T-cell (primary cell): Measurements from ENCODE around the gene TEPSIN. TPM values are rescaled to one million over a fixed set of nuclear protein-coding genes. Genes with fewer than 3 reads are reported as not detected.

Source experiments
- ATAC-seq, 4 experiments: fragments of 200-7000 bp in 3 of 4; fragments of 150-1000 bp in 1 of 4; cut with Tn5 transposase; replicated peaks in 1 of 4; 1 replicate in 3 of 4; 2 replicates in 1 of 4; pipeline ENCODE4 v1.10.0; 2021; ENCODE audit warnings: moderate library complexity in 3 of 4, mild to moderate bottlenecking in 2 of 4, moderate number of reproducible peaks in 1 of 4
- CTCF ChIA-PET, 2 donors: fragments of 300-600 bp; sonication (Branson Sonifier 250); formaldehyde crosslinking; loops; one replicate each; lab custom pipeline; 2022; ENCODE audit warnings: antibody characterized with exemption in 2 of 2; lab: Charles Lee
- POLR2A ChIA-PET, 2 donors: fragments of 300-600 bp; sonication (Branson Sonifier 250); formaldehyde crosslinking; loops; one replicate each; lab custom pipeline; 2022; ENCODE audit warnings: antibody characterized with exemption in 2 of 2; lab: Charles Lee
- DNase-seq, 35 experiments: peaks; one replicate each; pipeline versions ENCODE4 v3.0.0 to v3.0.0-alpha.2; 2013 to 2023
- H3K27ac ChIP-seq: one replicate; pipeline ENCODE4 v1.5.1; 2013; ENCODE audit warnings: low read length
- H3K27me3 ChIP-seq, 2 experiments: replicated peaks in 1 of 2; 1 replicate in 1 of 2; 2 replicates in 1 of 2; pipeline versions ENCODE4 v1.6.1 to v1.7.0; 2013; ENCODE audit warnings: low read length in 1 of 2, mixed read lengths in 1 of 2; ENCODE audit not compliant: control insufficient read depth in 2 of 2, insufficient read depth in 2 of 2; ENCODE audit errors: extremely low read depth in 1 of 2
- H3K36me3 ChIP-seq, 2 donors: 1 replicate in 1 of 2; 2 replicates in 1 of 2; pipeline versions ENCODE4 v1.6.1 to v1.7.0; 2013; ENCODE audit warnings: low read length in 1 of 2; ENCODE audit not compliant: control insufficient read depth in 2 of 2, insufficient read depth in 1 of 2; ENCODE audit errors: extremely low read depth in 1 of 2
- H3K4me1 ChIP-seq, 2 experiments: 1 replicate in 1 of 2; 2 replicates in 1 of 2; pipeline versions ENCODE4 v1.6.1 to v1.7.0; 2013; ENCODE audit warnings: low read length in 2 of 2, mixed read lengths in 1 of 2; ENCODE audit not compliant: insufficient read depth in 2 of 2, control insufficient read depth in 1 of 2; ENCODE audit errors: extremely low read depth in 1 of 2
- H3K4me3 ChIP-seq, 2 donors: 1 replicate in 1 of 2; 2 replicates in 1 of 2; pipeline versions ENCODE4 v1.5.1 to v1.7.0; 2013; ENCODE audit warnings: mild to moderate bottlenecking in 2 of 2, low read length in 1 of 2, moderate library complexity in 1 of 2; ENCODE audit not compliant: control insufficient read depth in 1 of 2; ENCODE audit errors: extremely low read depth in 1 of 2
- H3K9me3 ChIP-seq: 2 replicates; pipeline ENCODE4 v1.7.0; 2013
- H3K27ac Mint-ChIP-seq, 2 donors: one replicate each; pipeline ENCODE4 v1.8.0; 2020 to 2021; ENCODE audit warnings: mild to moderate bottlenecking in 2 of 2, mixed read lengths in 2 of 2
- H3K27me3 Mint-ChIP-seq, 2 donors: one replicate each; pipeline ENCODE4 v1.8.0; 2021 to 2022; ENCODE audit warnings: mixed read lengths in 2 of 2
- H3K36me3 Mint-ChIP-seq: one replicate; pipeline ENCODE4 v1.8.0; 2021; ENCODE audit warnings: mixed read lengths
- H3K4me1 Mint-ChIP-seq, 3 donors: one replicate each; pipeline ENCODE4 v1.8.0; 2020 to 2022; ENCODE audit warnings: mixed read lengths in 3 of 3, mild to moderate bottlenecking in 1 of 3
- H3K4me3 Mint-ChIP-seq, 3 donors: one replicate each; pipeline ENCODE4 v1.8.0; 2020 to 2022; ENCODE audit warnings: mild to moderate bottlenecking in 3 of 3, mixed read lengths in 3 of 3, moderate library complexity in 3 of 3
- H3K9me3 Mint-ChIP-seq, 3 donors: one replicate each; pipeline ENCODE4 v1.8.0; 2020 to 2022; ENCODE audit warnings: mixed read lengths in 3 of 3
- WGBS: methylation state at CpG from one replicate; pipeline ENCODE4 v1.1.5; 2013; ENCODE audit warnings: missing lambda C conversion rate; ENCODE audit not compliant: insufficient coverage; 5-methylcytosine and 5-hydroxymethylcytosine counted together
- total RNA-seq, 35 experiments: library from RNA in 6 of 35; stranded (reverse) in 6 of 35; fragments of 120-200 nt in 1 of 35; gene quantifications; one replicate each; pipeline versions ENCODE4 v1.2.1 to v1.2.4 and lab custom pipeline; 2013 to 2026

TEPSIN gene
- total RNA-seq, 5 donors from 2014 or later (not counting 1 experiment from before 2014, with no cell fraction given) = 73.8 to 169 (median 161) TPM

DNA sequence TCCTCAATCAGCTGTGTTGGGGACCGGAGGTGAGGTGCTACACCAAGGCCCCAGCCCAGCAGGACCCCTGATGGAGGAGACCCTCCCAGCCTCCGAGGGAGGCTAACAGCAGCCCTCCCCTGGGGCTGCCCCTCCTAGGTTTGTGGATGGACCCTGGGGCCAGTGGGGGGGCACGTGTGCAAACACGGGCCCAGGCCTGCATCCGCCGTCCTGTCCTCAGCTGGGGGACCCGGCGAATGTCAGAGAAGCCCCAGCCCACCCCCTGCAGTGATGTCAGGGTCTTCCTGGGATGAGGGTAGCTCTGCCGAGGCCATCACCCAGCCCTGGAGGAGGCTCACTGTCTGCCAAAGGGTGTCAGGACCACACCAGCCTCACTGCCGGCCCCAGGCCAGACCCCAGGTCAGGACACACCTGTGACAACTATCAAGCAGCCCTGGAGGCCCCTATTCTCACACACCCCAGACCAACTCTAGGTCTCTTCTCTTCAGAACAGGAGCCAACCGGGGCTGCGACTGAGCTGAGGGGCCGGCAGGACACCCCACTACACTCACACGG, 42.8 kb downstream of the TEPSIN start:
- H3K27ac ChIP-seq = no peak overlapping the region
- H3K4me3 Mint-ChIP-seq = no peak overlapping the region
- H3K27me3 ChIP-seq = no peaks in the 10 kb centered on the region
- H3K4me3 ChIP-seq = no peak overlapping the region
- no peak overlapping the region for H3K27ac Mint-ChIP-seq
- ATAC-seq (no peak), DNase-seq (no peak)
- CTCF ChIA-PET = no interaction called here
- peaks cover 3 to 21% of the 10 kb centered on the region in 2 donors for H3K36me3 ChIP-seq
- H3K27me3 Mint-ChIP-seq = no peaks in the 10 kb centered on the region
- H3K4me1 ChIP-seq = no peaks in the 10 kb centered on the region
- no peaks in the 10 kb centered on the region for H3K9me3 Mint-ChIP-seq
- no peaks in the 10 kb centered on the region for H3K4me1 Mint-ChIP-seq
- POLR2A ChIA-PET = no interaction called here
- H3K9me3 ChIP-seq = no peaks in the 10 kb centered on the region
- 95% methylated on average over 9 of the region's 14 CpGs for WGBS
- no peaks in the 10 kb centered on the region for H3K36me3 Mint-ChIP-seq

GRCh38 chr17:81194941-81195901, 43.6 kb downstream of the TEPSIN start:
- no peak overlapping the region for H3K4me3 ChIP-seq
- Mint-ChIP-seq H3K4me1 (no peaks in the 10 kb centered on the region), H3K9me3 (no peaks in the 10 kb centered on the region), H3K27me3 (no peaks in the 10 kb centered on the region), H3K4me3 (no peak overlapping the region), H3K27ac (no peak overlapping the region), H3K36me3 (no peaks in the 10 kb centered on the region)
- DNase-seq (no peak), ATAC-seq (no peak)
- H3K4me1 ChIP-seq = no peaks in the 10 kb centered on the region
- ChIA-PET POLR2A (no interaction called here), CTCF (interaction anchor here in 1 of 2 donors (0.5 kb wide), 1 partner anchor 208 kb away, joined by 3 read pairs; no protein-coding TSS in a partner anchor)
- no peaks in the 10 kb centered on the region for H3K27me3 ChIP-seq
- peaks cover 8 to 20% of the 10 kb centered on the region in 2 donors for H3K36me3 ChIP-seq
- H3K27ac ChIP-seq = no peak overlapping the region
- H3K9me3 ChIP-seq = no peaks in the 10 kb centered on the region
- WGBS = 95% methylated on average over 34 of the region's 37 CpGs

DNA sequence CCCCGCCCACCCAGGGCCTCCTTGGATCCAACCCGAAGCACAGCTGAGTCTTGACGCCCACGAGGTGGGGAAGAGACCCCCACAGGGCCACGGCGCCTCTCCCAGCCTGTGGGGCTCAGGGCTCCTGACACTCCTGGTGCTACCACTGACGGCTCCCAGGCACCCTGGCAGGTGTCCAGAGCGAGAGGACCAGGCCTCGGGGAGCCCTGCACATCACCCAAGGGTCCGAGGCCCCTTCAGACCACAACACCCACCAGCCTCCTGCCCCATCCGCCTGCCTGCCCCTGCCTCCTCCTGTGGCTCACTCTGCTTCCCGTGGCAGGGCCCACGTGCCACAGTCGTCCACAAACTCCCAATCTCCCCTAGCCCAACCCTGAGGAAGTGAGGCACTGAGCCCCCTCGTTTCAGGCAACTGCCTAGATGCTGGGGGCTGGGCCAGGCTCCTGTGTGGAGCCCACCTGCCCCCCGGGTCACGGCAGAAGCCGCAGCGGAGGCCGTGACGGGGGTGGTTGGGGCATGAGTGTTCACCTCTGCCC, 44.6 kb downstream of the TEPSIN start:
- 94% methylated on average over 17 of the region's 21 CpGs for WGBS
- Mint-ChIP-seq H3K27me3 (no peaks in the 10 kb centered on the region), H3K36me3 (no peaks in the 10 kb centered on the region), H3K4me3 (no peak overlapping the region), H3K4me1 (no peaks in the 10 kb centered on the region), H3K27ac (no peak overlapping the region), H3K9me3 (no peaks in the 10 kb centered on the region)
- no peaks in the 10 kb centered on the region for H3K4me1 ChIP-seq
- peaks cover 8 to 12% of the 10 kb centered on the region in 2 donors for H3K36me3 ChIP-seq
- no peak overlapping the region for H3K4me3 ChIP-seq
- ATAC-seq (no peak), DNase-seq (no peak)
- POLR2A ChIA-PET = no interaction called here
- H3K27me3 ChIP-seq = no peaks in the 10 kb centered on the region
- no peaks in the 10 kb centered on the region for H3K9me3 ChIP-seq
- CTCF ChIA-PET = no interaction called here
- no peak overlapping the region for H3K27ac ChIP-seq

- ChIA-PET CTCF (no interaction called here), POLR2A (no interaction called here)
- peaks cover 8 to 12% of the 10 kb centered on the region in 2 donors for H3K36me3 ChIP-seq
- DNase-seq = no peak
- WGBS = 93% methylated on average over 31 of the region's 38 CpGs
- ATAC-seq = no peak
- H3K27me3 ChIP-seq = no peaks in the 10 kb centered on the region
- no peaks in the 10 kb centered on the region for H3K9me3 ChIP-seq
- Mint-ChIP-seq H3K4me1 (no peaks in the 10 kb centered on the region), H3K4me3 (no peak overlapping the region), H3K9me3 (no peaks in the 10 kb centered on the region), H3K36me3 (no peaks in the 10 kb centered on the region), H3K27me3 (no peaks in the 10 kb centered on the region), H3K27ac (no peak overlapping the region)
- H3K4me3 ChIP-seq = no peak overlapping the region
- H3K4me1 ChIP-seq = no peaks in the 10 kb centered on the region
- no peak overlapping the region for H3K27ac ChIP-seq
These were observed 45.2 kb downstream of the TEPSIN start for GRCh38 chr17:81193470-81194224.

DNA sequence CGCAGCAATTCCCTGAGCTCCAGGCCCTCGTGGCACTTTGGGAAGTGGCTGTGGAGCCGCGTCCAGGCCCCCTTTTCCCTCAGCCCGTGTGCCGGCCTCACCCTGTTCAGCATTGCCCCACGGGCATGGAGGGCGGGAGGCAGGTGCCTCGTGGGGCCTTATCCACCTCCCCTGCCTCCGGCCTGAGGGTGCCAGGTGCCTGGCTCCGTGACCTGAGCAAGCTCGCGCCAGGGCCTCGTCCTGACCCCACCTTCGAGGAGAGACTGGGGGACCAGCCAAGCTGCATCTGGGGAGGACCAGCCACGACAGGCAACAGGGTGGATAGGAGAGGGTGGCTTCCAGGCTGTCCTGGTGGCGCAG, 45.8 kb downstream of the TEPSIN start:
- Mint-ChIP-seq H3K27me3 (no peaks in the 10 kb centered on the region), H3K4me3 (no peak overlapping the region), H3K27ac (no peak overlapping the region), H3K9me3 (no peaks in the 10 kb centered on the region), H3K4me1 (no peaks in the 10 kb centered on the region), H3K36me3 (no peaks in the 10 kb centered on the region)
- H3K27me3 ChIP-seq = no peaks in the 10 kb centered on the region
- CTCF ChIA-PET = no interaction called here
- POLR2A ChIA-PET = no interaction called here
- WGBS = 89% methylated on average over 6 of the region's 17 CpGs
- DNase-seq (no peak), ATAC-seq (no peak)
- H3K4me1 ChIP-seq = no peaks in the 10 kb centered on the region
- H3K36me3 ChIP-seq = peaks cover 8 to 12% of the 10 kb centered on the region in 2 donors
- no peak overlapping the region for H3K4me3 ChIP-seq
- H3K9me3 ChIP-seq = no peaks in the 10 kb centered on the region
- no peak overlapping the region for H3K27ac ChIP-seq

DNA sequence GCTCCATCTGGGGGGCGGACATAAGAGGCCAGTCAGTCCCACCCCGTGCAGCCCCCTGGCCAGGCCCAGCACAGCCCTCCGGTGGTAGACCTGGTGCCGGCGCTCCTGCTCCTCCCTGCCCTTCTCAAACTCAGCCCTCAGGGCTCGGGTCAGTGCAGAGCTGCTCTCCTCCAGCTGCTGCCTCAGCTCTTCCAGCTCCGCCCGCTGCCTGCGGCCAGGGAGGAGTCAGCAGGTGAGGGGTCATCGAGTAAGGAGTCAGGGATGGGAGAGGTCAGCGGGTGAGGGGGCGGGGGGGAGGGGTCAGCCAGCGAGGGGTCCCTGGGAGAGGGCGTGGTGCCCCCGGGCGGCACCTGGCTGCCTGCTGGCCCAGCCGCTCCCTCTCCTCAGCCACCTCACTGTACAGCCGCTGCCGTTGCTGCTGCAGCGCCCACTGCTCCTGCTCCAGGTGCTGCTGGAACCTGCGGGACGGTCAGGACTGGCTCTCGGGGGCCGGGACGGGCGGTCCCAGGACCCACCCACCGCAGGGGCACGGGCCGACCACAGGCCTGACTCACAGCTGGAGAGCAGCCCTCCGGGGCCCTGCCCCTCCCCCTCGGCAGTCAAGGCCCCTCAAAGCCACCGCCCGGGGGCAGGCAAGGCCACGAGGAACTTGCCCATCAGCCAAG, 46.3 kb downstream of the TEPSIN start:
- ATAC-seq (no peak), DNase-seq (no peak)
- H3K9me3 Mint-ChIP-seq = no peaks in the 10 kb centered on the region
- H3K27ac ChIP-seq = no peak overlapping the region
- no peaks in the 10 kb centered on the region for H3K4me1 Mint-ChIP-seq
- H3K27ac Mint-ChIP-seq = no peak overlapping the region
- no peaks in the 10 kb centered on the region for H3K4me1 ChIP-seq
- H3K4me3 ChIP-seq = no peak overlapping the region
- H3K4me3 Mint-ChIP-seq = no peak overlapping the region
- ChIA-PET CTCF (no interaction called here), POLR2A (no interaction called here)
- WGBS = 93% methylated on average over 24 of the region's 34 CpGs
- peaks cover 6 to 12% of the 10 kb centered on the region in 2 donors for H3K36me3 ChIP-seq
- no peaks in the 10 kb centered on the region for H3K27me3 Mint-ChIP-seq
- no peaks in the 10 kb centered on the region for H3K9me3 ChIP-seq
- H3K27me3 ChIP-seq = no peaks in the 10 kb centered on the region
- H3K36me3 Mint-ChIP-seq = no peaks in the 10 kb centered on the region
